ENCODE data around the gene UQCRH.

DNA sequence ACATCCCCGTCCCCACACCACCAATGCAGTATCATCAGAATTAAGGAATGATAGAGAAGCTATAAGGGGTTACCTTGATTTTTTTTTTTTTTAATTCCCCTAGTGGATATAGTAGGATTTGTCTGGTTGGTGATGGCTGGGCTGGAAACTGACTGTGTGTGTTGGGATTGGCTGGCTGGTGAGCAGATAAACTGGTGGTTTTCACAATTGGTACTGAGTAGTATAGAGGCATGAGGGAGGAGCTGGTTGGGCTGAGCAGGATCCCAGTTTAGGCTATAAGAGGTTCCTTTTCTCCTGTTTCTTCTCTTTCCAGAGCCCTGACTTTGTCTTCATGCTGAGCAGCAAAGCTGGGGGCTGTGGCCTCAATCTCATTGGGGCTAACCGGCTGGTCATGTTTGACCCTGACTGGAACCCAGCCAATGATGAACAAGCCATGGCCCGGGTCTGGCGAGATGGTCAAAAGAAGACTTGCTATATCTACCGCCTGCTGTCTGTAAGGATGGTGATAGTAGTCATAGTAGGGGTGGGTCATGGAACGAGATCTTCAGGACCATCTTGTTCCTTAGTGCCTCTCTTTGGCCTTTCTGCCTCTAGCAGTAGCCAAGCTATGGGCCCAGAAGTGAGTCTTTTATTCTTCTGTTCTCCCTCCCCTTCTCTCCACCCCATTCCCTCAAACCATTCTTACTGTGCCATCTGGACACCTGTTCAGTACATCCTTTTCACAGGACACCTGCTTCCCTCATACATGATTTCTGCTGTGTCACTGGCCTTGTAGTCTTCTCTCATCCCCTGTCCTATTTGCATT lies 29.1 kb upstream of the UQCRH start:
- TF ChIP-seq, protein P1, sequence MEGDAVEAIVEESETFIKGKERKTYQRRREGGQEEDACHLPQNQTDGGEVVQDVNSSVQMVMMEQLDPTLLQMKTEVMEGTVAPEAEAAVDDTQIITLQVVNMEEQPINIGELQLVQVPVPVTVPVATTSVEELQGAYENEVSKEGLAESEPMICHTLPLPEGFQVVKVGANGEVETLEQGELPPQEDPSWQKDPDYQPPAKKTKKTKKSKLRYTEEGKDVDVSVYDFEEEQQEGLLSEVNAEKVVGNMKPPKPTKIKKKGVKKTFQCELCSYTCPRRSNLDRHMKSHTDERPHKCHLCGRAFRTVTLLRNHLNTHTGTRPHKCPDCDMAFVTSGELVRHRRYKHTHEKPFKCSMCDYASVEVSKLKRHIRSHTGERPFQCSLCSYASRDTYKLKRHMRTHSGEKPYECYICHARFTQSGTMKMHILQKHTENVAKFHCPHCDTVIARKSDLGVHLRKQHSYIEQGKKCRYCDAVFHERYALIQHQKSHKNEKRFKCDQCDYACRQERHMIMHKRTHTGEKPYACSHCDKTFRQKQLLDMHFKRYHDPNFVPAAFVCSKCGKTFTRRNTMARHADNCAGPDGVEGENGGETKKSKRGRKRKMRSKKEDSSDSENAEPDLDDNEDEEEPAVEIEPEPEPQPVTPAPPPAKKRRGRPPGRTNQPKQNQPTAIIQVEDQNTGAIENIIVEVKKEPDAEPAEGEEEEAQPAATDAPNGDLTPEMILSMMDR (IDR thresholded peaks at IDR 0.05; ENCODE audit: low read length): no peak
- TF ChIP-seq EZH2 (IDR thresholded peaks at IDR 0.05; ENCODE audit: borderline replicate concordance, low read length): no peak
